ENCODE measurements around the gene MIEN1. TPM values are rescaled to one million over a fixed set of nuclear protein-coding genes. Genes with fewer than 3 reads are reported as not detected.

Gene MIEN1
- total RNA-seq, 1 donor from 2014 or later, result 38.9 TPM

DNA sequence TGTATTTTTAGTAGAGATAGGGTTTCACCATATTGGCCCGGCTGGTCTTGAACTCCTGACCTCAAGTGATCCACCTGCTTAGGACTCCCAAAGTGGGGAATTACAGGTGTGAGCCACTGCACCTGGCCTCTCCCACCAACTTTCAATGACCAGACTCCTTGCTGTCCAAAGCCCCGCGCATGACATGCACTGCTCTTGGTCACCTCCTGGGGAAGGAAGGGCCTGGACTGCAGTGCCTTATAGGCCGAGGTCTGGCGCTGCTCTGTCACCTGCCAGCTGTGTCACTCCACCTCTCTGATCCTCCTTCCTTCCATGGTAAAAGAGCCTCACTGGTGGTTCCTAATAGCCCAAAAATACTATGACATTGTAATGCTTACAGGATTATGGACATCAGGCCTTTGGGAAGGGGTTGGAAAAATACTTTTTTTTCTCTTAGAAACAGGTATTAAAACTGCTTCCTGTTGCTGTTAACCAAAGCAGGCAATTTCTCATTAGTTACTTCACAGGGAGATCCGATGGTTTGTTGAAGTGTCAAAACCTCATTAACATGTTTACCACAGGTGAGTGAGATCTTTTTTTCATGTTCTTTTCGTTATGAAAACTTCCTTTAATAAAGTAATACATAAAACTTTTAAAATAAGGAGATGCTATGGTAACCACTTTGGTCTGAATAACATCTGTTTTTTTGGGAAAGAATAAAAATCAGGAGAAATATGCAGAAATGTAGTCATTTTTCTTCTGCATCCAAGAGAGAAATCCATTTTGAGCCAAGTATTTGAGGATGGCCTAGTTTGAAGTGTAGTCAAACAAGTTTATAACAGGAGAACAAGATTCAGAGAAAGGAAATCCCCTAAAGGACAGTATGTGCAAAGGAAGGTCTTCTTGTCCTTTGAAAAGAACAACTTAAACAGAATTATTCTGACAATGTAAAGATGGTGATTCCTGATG, 42.9 kb upstream of the MIEN1 start:
- no peaks in the 10 kb centered on the region for H3K4me1 ChIP-seq (ENCODE audit: insufficient read depth, low read length)
- no peak for TF ChIP-seq EZH2 (IDR thresholded peaks at IDR 0.05; ENCODE audit: insufficient read depth, low read length)
- TF ChIP-seq, protein P1, sequence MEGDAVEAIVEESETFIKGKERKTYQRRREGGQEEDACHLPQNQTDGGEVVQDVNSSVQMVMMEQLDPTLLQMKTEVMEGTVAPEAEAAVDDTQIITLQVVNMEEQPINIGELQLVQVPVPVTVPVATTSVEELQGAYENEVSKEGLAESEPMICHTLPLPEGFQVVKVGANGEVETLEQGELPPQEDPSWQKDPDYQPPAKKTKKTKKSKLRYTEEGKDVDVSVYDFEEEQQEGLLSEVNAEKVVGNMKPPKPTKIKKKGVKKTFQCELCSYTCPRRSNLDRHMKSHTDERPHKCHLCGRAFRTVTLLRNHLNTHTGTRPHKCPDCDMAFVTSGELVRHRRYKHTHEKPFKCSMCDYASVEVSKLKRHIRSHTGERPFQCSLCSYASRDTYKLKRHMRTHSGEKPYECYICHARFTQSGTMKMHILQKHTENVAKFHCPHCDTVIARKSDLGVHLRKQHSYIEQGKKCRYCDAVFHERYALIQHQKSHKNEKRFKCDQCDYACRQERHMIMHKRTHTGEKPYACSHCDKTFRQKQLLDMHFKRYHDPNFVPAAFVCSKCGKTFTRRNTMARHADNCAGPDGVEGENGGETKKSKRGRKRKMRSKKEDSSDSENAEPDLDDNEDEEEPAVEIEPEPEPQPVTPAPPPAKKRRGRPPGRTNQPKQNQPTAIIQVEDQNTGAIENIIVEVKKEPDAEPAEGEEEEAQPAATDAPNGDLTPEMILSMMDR (IDR thresholded peaks at IDR 0.05; ENCODE audit: insufficient read depth, low read depth, low read length), result no peak
- peaks cover 8% of the 10 kb centered on the region for H3K27me3 Mint-ChIP-seq (ENCODE audit: low read depth, unreplicated experiment)
- no peaks in the 10 kb centered on the region for H4K20me1 ChIP-seq (ENCODE audit: insufficient read depth, low read length)
- DNase-seq (ENCODE audit: low read depth) (no peak), FAIRE-seq (no peak)
- no peaks in the 10 kb centered on the region for H3K79me2 ChIP-seq (ENCODE audit: insufficient read depth, low read length)
- no peaks in the 10 kb centered on the region for H3K9me3 Mint-ChIP-seq (ENCODE audit: unreplicated experiment)
- H3K27ac ChIP-seq (ENCODE audit: low read depth, low read length), result no peak overlapping the region
- no peak overlapping the region for H3K27ac Mint-ChIP-seq (ENCODE audit: unreplicated experiment)
- no peak overlapping the region for H3K4me2 ChIP-seq (ENCODE audit: low read length)
- H3K9me3 ChIP-seq (ENCODE audit: insufficient read depth, low read depth, low read length), result no peaks in the 10 kb centered on the region
- H3K4me3 Mint-ChIP-seq (ENCODE audit: unreplicated experiment), result no peak overlapping the region
- H3K27me3 ChIP-seq (ENCODE audit: insufficient read depth, low read length), result peaks cover 54% of the 10 kb centered on the region
- H3K4me1 Mint-ChIP-seq (ENCODE audit: low read depth, unreplicated experiment), result peaks cover 12% of the 10 kb centered on the region
- no peak overlapping the region for H3K9ac ChIP-seq (ENCODE audit: low read length)
- H3K36me3 Mint-ChIP-seq (ENCODE audit: low read depth, unreplicated experiment), result no peaks in the 10 kb centered on the region
- no peak overlapping the region for H2AFZ ChIP-seq (ENCODE audit: low read depth, low read length)
- no peaks in the 10 kb centered on the region for H3K36me3 ChIP-seq (ENCODE audit: insufficient read depth, low read length)
- H3K4me3 ChIP-seq (ENCODE audit: insufficient read depth, low read depth, low read length), result no peak overlapping the region

DNA sequence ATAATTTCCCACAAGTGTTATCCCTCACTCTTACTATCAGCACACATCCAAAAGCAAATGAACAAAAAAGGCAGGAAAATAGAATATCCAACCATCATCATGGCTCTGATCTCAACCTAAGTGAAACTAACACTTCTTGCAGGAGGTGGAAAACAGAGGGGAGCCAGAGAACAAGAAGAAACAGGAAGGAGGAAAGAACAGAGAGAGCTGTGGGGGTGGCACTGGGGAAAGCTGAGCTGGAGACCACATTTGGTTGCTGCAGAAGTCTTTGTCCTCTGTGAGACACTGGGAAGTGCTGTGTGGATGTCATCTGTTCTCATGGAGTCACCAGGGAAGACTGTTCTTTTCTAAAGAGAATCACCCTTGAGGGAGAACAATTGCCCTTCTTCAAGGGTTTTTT, 42.1 kb upstream of the MIEN1 start:
- H3K9me3 ChIP-seq (ENCODE audit: insufficient read depth, low read depth, low read length), result no peaks in the 10 kb centered on the region
- H3K9ac ChIP-seq (ENCODE audit: low read length), result no peak overlapping the region
- no peak overlapping the region for H3K27ac ChIP-seq (ENCODE audit: low read depth, low read length)
- no peaks in the 10 kb centered on the region for H3K36me3 Mint-ChIP-seq (ENCODE audit: low read depth, unreplicated experiment)
- no peaks in the 10 kb centered on the region for H3K4me1 ChIP-seq (ENCODE audit: insufficient read depth, low read length)
- TF ChIP-seq, protein P1 (IDR thresholded peaks at IDR 0.05; ENCODE audit: insufficient read depth, low read depth, low read length), result no peak
- TF ChIP-seq EZH2 (IDR thresholded peaks at IDR 0.05; ENCODE audit: insufficient read depth, low read length), result no peak
- H3K9me3 Mint-ChIP-seq (ENCODE audit: unreplicated experiment), result peaks cover under 1% of the 10 kb centered on the region
- H4K20me1 ChIP-seq (ENCODE audit: insufficient read depth, low read length), result no peaks in the 10 kb centered on the region
- H3K27me3 Mint-ChIP-seq (ENCODE audit: low read depth, unreplicated experiment), result peaks cover 5% of the 10 kb centered on the region
- DNase-seq (ENCODE audit: low read depth) (no peak), FAIRE-seq (no peak)
- H2AFZ ChIP-seq (ENCODE audit: low read depth, low read length), result no peak overlapping the region
- H3K4me1 Mint-ChIP-seq (ENCODE audit: low read depth, unreplicated experiment), result peaks cover 12% of the 10 kb centered on the region
- H3K27ac Mint-ChIP-seq (ENCODE audit: unreplicated experiment), result no peak overlapping the region
- no peaks in the 10 kb centered on the region for H3K36me3 ChIP-seq (ENCODE audit: insufficient read depth, low read length)
- no peak overlapping the region for H3K4me3 Mint-ChIP-seq (ENCODE audit: unreplicated experiment)
- H3K27me3 ChIP-seq (ENCODE audit: insufficient read depth, low read length), result peaks cover 46% of the 10 kb centered on the region
- H3K4me2 ChIP-seq (ENCODE audit: low read length), result no peak overlapping the region
- no peak overlapping the region for H3K4me3 ChIP-seq (ENCODE audit: insufficient read depth, low read depth, low read length)
- H3K79me2 ChIP-seq (ENCODE audit: insufficient read depth, low read length), result no peaks in the 10 kb centered on the region
